NCI-H2107 treated with DMSO at 0.1 percent for 48 hours (cell line): Measurements from ENCODE around the gene ZNF124.
A peak's percentile ranks its signal among the peaks of the same experiment; 100 is the strongest.
"Not testable (repeated sequence)": the region's sequence is repeated elsewhere in the genome, so short reads cannot be mapped to it uniquely, and the experiment has no call there.

Experiments
- DNase-seq: peaks from one replicate; lab custom pipeline; 2025; ENCODE audit not compliant: unreplicated experiment; lab: John Stamatoyannopoulos, UW

ZNF124 gene

GRCh38 chr1:247171875-247172563 lies at the start of gene ZNF124:
ZNF124 (minus strand) TSS chr1:247172020; CDS start chr1:247171877, 143 bp downstream.
- not testable (repeated sequence) for DNase-seq

GRCh38 chr1:247220280-247220679 lies 48.5 kb upstream of the ZNF124 start:
- DNase-seq = not testable (repeated sequence)

- DNase-seq = no peak
These were observed 46.4 kb upstream of the ZNF124 start for GRCh38 chr1:247218121-247218651.

- no peak for DNase-seq
These were observed 44.4 kb upstream of the ZNF124 start for GRCh38 chr1:247216261-247216660.

GRCh38 chr1:247212627-247213617 lies 41.1 kb upstream of the ZNF124 start:
- no peak for DNase-seq

- no peak for DNase-seq
These were observed 40.2 kb upstream of the ZNF124 start for GRCh38 chr1:247212012-247212411.

GRCh38 chr1:247211339-247211738 lies 39.5 kb upstream of the ZNF124 start:
- DNase-seq = no peak

- DNase-seq = peak; percentile 92
These were observed 38.7 kb upstream of the ZNF124 start for GRCh38 chr1:247210376-247211117.

GRCh38 chr1:247210062-247210375 lies 38.2 kb upstream of the ZNF124 start:
- no peak for DNase-seq

- no peak for DNase-seq
These were observed 37.6 kb upstream of the ZNF124 start for GRCh38 chr1:247209396-247209795.

GRCh38 chr1:247204177-247204647 lies 32.4 kb upstream of the ZNF124 start:
- no peak for DNase-seq

- DNase-seq = no peak
These were observed 27.0 kb upstream of the ZNF124 start for GRCh38 chr1:247198781-247199180.

GRCh38 chr1:247193958-247194357 lies 22.1 kb upstream of the ZNF124 start:
- no peak for DNase-seq

- DNase-seq = no peak
These were observed 18.4 kb upstream of the ZNF124 start for GRCh38 chr1:247189981-247190798.

GRCh38 chr1:247185667-247186066 lies 13.8 kb upstream of the ZNF124 start:
- DNase-seq = no peak

GRCh38 chr1:247184254-247184653 lies 12.4 kb upstream of the ZNF124 start:
- no peak for DNase-seq

- no peak for DNase-seq
These were observed 11.2 kb upstream of the ZNF124 start for GRCh38 chr1:247182994-247183393.

- DNase-seq = no peak
These were observed 8.8 kb upstream of the ZNF124 start for GRCh38 chr1:247180581-247180980.

- no peak for DNase-seq
These were observed 5.9 kb upstream of the ZNF124 start for GRCh38 chr1:247177755-247178154.

GRCh38 chr1:247175458-247175857 lies 3.6 kb upstream of the ZNF124 start:
- DNase-seq = no peak
